Loucy (cell line): ENCODE measurements around the gene CPLANE1.

ENCODE experiments used
- H2AFZ ChIP-seq: fragments of 200-600 bp; sonication (generic); 2 replicates; pipeline ENCODE4 v1.6.0; 2016; ENCODE audit warnings: antibody characterized with exemption, mild to moderate bottlenecking, low read length, moderate library complexity
- H3F3A ChIP-seq: fragments of 200-600 bp; 2 replicates; pipeline ENCODE4 v1.6.0; 2016; ENCODE audit warnings: antibody characterized with exemption, low read depth, mild to moderate bottlenecking
- H3K27me3 ChIP-seq: fragments of 200-600 bp; sonication (generic); 2 replicates; pipeline ENCODE4 v1.6.1; 2014; ENCODE audit warnings: low read length, mild to moderate bottlenecking; ENCODE audit not compliant: insufficient read depth, poor library complexity, severe bottlenecking
- H3K36me3 ChIP-seq: fragments of 200-600 bp; sonication (generic); 2 replicates; pipeline ENCODE4 v1.6.1; 2016; ENCODE audit warnings: low read length; ENCODE audit not compliant: insufficient read depth
- H3K4me1 ChIP-seq: fragments of 200-600 bp; sonication (generic); 2 replicates; pipeline ENCODE4 v1.5.1; 2014; ENCODE audit warnings: low read length, mild to moderate bottlenecking; ENCODE audit not compliant: insufficient read depth, poor library complexity, severe bottlenecking
- H3K4me2 ChIP-seq: fragments of 200-600 bp; sonication (generic); 2 replicates; pipeline ENCODE4 v1.6.0; 2014; ENCODE audit warnings: antibody characterized with exemption, low read length, low read depth, mild to moderate bottlenecking; ENCODE audit not compliant: poor library complexity, severe bottlenecking
- H3K4me3 ChIP-seq: fragments of 200-600 bp; sonication (generic); 2 replicates; pipeline ENCODE4 v1.5.1; 2014; ENCODE audit warnings: low read length, mild to moderate bottlenecking, mixed read lengths; ENCODE audit not compliant: poor library complexity, severe bottlenecking
- H3K79me2 ChIP-seq: fragments of 200-600 bp; sonication (generic); 2 replicates; pipeline ENCODE4 v1.6.1; 2014; ENCODE audit warnings: low read length; ENCODE audit not compliant: insufficient read depth
- H3K9ac ChIP-seq: fragments of 200-600 bp; sonication (generic); 2 replicates; pipeline ENCODE4 v1.6.0; 2014; ENCODE audit warnings: mild to moderate bottlenecking, low read depth, low read length, moderate library complexity; ENCODE audit not compliant: poor library complexity, severe bottlenecking
- H3K9me2 ChIP-seq: fragments of 200-600 bp; sonication (generic); replicated peaks from 2 replicates; pipeline ENCODE4 v1.6.1; 2016; ENCODE audit warnings: low read depth, low read length, mixed read lengths
- H3K9me3 ChIP-seq: fragments of 200-600 bp; sonication (generic); 2 replicates; pipeline ENCODE4 v1.6.1; 2014; ENCODE audit warnings: mild to moderate bottlenecking, antibody characterized with exemption, low read length, low read depth; ENCODE audit not compliant: insufficient read depth
- H4K20me1 ChIP-seq: fragments of 200-600 bp; sonication (generic); 2 replicates; pipeline ENCODE4 v1.6.0; 2014; ENCODE audit warnings: antibody characterized with exemption, low read length, mild to moderate bottlenecking; ENCODE audit not compliant: insufficient read depth, poor library complexity, severe bottlenecking
- EZH2phosphoT487 ChIP-seq: fragments of 200-600 bp; IDR thresholded peaks from 2 replicates; pipeline ENCODE4 v1.6.1; 2018; ENCODE audit warnings: antibody characterized with exemption, mild to moderate bottlenecking, moderate library complexity, borderline replicate concordance
- TF ChIP-seq, protein P1 (sequence below): fragments of 200-600 bp; sonication (generic); conservative IDR thresholded peaks from 2 replicates; pipeline ENCODE4 v1.5.1; 2014; ENCODE audit warnings: mild to moderate bottlenecking, antibody characterized with exemption, low read length

Gene CPLANE1

DNA sequence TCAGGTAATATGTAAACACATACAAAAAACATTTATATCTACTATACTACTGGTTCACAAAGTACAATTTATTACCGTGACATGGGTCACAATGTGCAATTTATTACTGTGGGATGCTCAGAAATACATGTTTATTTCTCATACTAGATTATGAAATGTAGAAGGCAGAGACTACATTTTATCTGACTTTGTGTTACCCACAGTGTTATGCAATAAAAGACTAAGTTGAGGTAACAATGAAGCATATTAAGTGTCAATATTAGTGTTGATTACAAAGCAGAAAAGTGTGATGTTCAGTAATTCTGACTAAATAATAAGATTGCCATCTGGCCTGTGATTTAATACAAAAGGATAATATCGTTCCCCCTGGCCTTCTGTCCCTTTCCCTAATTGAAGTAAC, 42.4 kb downstream of the CPLANE1 start:
- H3K36me3 ChIP-seq = peaks cover 3% of the 10 kb centered on the region; the same call in 1 of the 2 replicates
- TF ChIP-seq, protein P1, sequence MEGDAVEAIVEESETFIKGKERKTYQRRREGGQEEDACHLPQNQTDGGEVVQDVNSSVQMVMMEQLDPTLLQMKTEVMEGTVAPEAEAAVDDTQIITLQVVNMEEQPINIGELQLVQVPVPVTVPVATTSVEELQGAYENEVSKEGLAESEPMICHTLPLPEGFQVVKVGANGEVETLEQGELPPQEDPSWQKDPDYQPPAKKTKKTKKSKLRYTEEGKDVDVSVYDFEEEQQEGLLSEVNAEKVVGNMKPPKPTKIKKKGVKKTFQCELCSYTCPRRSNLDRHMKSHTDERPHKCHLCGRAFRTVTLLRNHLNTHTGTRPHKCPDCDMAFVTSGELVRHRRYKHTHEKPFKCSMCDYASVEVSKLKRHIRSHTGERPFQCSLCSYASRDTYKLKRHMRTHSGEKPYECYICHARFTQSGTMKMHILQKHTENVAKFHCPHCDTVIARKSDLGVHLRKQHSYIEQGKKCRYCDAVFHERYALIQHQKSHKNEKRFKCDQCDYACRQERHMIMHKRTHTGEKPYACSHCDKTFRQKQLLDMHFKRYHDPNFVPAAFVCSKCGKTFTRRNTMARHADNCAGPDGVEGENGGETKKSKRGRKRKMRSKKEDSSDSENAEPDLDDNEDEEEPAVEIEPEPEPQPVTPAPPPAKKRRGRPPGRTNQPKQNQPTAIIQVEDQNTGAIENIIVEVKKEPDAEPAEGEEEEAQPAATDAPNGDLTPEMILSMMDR = no peak
- no peak for TF ChIP-seq EZH2phosphoT487

DNA sequence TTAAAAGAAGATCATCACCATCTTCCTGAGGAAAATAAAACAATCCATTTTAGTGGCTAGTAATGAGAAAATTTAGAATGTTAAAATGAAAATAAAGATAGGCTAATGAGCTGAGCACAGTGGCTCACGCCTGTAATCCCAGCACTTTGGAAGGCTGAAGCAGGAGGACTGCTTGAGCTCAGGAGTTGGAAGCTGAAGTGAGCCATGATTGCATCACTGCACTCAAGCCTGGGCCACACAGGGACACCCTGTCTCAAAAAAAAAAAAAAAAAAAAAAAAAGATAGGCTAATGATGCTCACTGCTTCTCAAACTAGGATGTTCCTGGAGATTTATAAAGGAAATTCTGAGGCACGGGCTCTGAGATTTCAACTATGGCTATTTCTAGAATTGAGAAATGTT, 50.3 kb downstream of the CPLANE1 start:
- no peaks in the 10 kb centered on the region for H4K20me1 ChIP-seq
- no peak overlapping the region for H3K4me3 ChIP-seq
- TF ChIP-seq EZH2phosphoT487 = no peak
- TF ChIP-seq, protein P1 = no peak
- H3K79me2 ChIP-seq = no peaks in the 10 kb centered on the region
- no peaks in the 10 kb centered on the region for H3K27me3 ChIP-seq
- no peaks in the 10 kb centered on the region for H3K9me3 ChIP-seq
- no peaks in the 10 kb centered on the region for H3F3A ChIP-seq
- H3K4me2 ChIP-seq = no peak overlapping the region
- no peak overlapping the region for H3K9ac ChIP-seq
- no peaks in the 10 kb centered on the region for H3K36me3 ChIP-seq
- H2AFZ ChIP-seq = no peak overlapping the region
- H3K4me1 ChIP-seq = no peaks in the 10 kb centered on the region
- H3K9me2 ChIP-seq = no peaks in the 10 kb centered on the region

More for the DNA sequence above, 42.4 kb downstream of the CPLANE1 start:
- H3K9ac ChIP-seq = no peak overlapping the region
- no peaks in the 10 kb centered on the region for H3K9me2 ChIP-seq
- H3K4me1 ChIP-seq = no peaks in the 10 kb centered on the region
- no peaks in the 10 kb centered on the region for H4K20me1 ChIP-seq
- no peaks in the 10 kb centered on the region for H3K79me2 ChIP-seq
- H3K4me3 ChIP-seq = no peak overlapping the region
- no peaks in the 10 kb centered on the region for H3F3A ChIP-seq
- no peaks in the 10 kb centered on the region for H3K27me3 ChIP-seq
- no peaks in the 10 kb centered on the region for H3K9me3 ChIP-seq
- H3K4me2 ChIP-seq = no peak overlapping the region
- no peak overlapping the region for H2AFZ ChIP-seq

DNA sequence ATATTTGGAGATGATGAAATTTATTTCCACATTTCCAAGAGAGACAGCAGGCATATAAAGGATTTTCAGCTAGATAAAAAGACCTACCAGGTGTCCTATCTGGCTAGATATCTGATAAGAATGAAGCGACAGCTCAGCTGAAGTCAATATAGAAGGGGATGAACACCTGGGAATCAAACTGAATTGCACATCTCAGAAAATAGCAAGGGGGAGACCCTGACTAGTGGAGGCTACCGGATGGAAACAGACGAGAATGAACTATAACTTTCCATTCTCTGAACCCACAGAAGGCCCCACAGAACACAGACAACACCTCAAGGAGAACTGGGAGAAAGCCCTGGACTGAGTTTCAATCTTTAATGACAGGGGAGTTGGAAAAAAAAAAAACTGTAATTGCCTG, 51.1 kb downstream of the CPLANE1 start:
- no peaks in the 10 kb centered on the region for H4K20me1 ChIP-seq
- H3K9ac ChIP-seq = no peak overlapping the region
- H3K4me2 ChIP-seq = peak overlapping the region; percentile 18

More for the DNA sequence above, 51.1 kb downstream of the CPLANE1 start:
- Histone ChIP-seq H3K4me1 (no peaks in the 10 kb centered on the region), H3K9me2 (no peaks in the 10 kb centered on the region), H3K9me3 (no peaks in the 10 kb centered on the region), H3K79me2 (no peaks in the 10 kb centered on the region), H3F3A (no peaks in the 10 kb centered on the region), H3K36me3 (no peaks in the 10 kb centered on the region), H3K27me3 (no peaks in the 10 kb centered on the region), H2AFZ (no peak overlapping the region; the same call in 1 of the 2 replicates), H3K4me3 (no peak overlapping the region)
- TF ChIP-seq, protein P1 = no peak
- TF ChIP-seq EZH2phosphoT487 = no peak
